Caki2 (cell line): Measurements from ENCODE around the gene SYCE3. TPM values are rescaled to one million over a fixed set of nuclear protein-coding genes. Genes with fewer than 3 reads are reported as not detected.
"Not testable (repeated sequence)": the region's sequence is repeated elsewhere in the genome, so short reads cannot be mapped to it uniquely, and the experiment has no call there.

Source experiments
- DNase-seq: peaks from one replicate; pipeline ENCODE4 v3.0.0-alpha.2; 2015; ENCODE audit warnings: low read depth
- in situ Hi-C: cut with HindIII; loops from 2 replicates; pipeline ENCODE4 v1.10.0; 2016; ENCODE audit warnings: low sequenced_read_pairs, low pct_unique_long_range_greater_than_20kb, mixed read lengths
- total RNA-seq: library from RNA; depleted of rRNA; stranded (reverse); fragments of >200 nt; shearing (Covaris generic); gene quantifications from 2 replicates; pipeline ENCODE4 v1.2.3, GENCODE V29; 2014; ENCODE audit warnings: low replicate concordance; rRNA removed

Gene SYCE3, protein sequence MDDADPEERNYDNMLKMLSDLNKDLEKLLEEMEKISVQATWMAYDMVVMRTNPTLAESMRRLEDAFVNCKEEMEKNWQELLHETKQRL
- total RNA-seq: not detected in 2 replicates

DNA sequence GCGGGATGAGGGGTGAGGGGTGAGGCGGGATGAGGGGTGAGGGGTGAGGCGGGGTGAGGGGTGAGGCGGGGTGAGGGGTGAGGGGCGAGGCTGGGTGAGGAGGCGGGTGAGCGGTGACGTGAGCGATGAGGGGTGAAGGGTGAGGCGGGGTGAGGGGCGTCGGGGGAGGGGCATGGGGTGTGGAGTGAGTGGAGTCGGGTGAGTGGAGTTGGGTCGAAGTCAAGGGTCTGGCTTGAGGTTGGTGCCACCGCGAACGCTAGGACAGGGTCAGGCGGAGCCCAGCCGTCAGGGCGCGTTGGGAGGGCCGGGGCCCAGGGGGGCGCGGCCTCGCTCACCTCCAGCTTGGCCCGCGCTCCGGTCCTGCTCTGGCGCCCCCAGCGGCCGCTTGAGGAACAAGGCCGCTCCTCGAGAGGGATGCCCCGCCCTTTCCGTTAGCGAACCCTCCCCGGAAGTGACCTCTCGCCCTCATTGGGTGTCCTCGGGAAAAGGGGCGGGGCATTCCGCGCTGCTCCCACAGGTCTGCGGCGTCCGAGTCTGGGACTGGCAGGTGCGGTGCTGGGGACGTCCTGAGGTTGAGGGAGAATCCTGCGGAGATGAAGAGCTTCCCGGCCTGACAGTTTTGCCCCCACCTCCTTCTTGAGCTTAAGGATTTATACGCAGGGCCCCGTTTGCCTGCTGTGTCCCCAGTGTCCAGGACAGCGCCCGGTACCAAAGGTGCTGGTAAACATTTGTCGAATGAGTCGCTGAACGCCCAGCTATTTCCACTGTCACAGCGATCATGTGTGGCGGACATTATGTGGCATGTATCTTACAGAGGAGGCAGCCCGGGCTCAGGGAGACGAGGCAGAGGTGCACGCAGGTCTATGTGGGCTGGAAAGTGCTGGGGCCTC, at the start of gene SYCE3:
TSS of gene SYCE3 (minus strand) at position 397 of the 890 bp plus-strand sequence. CDS start 6,514 bp downstream, outside the sequence.
- peak; percentile 97 for DNase-seq
- in situ Hi-C loops: no loop called here

DNA sequence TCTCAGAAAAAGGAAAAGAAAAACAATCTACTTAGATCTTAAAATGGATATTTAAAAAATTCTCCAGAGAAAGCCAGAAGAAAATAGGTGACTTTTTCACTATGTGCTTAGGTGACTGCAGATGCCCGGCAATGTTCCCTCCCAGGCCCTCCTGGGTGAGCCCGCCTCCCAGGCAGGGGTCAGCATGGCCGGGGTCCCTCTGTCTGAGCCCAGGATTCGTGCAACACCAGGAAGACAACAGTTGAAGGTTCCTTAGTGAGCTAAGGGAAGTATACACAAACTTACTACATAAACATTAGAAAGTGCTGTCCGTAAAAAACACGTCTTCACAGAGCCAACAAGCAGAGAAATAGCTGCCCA, 49.4 kb upstream of the SYCE3 start:
- no peak for DNase-seq
- in situ Hi-C loops: no loop called here

DNA sequence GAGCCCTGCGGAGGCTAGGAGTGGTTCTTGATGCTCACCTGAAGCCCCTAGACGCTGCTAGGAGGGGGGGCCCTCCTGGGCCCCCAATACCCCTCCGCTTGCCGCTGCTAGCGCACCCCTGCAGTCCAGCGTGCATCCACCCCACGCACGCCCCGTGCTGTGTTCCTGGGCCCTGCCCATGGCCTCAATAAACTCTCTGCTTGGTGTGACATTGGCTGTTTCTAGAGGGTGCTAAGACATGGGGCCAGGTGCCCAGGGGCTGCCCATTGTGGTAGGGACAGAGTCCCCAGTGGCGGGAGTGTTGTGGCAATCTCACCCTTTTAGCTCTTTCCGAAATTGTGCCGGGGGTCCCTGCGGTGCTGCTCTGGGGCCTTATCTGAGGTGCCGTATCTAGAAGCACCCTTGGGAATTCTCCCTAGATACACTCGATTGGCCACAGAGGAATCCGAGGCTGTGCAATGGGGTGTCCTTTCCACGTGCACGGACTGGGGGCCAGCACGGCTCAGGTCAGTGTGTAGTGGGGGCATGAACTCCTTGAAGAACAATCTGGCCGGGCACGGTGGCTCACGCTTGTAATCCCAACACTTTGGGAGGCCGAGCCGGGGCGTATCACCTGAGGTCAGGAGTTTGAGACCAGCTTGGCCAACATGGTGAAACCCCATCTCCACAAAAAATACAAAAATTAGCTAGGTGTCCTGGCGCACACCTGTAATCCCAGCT, 48.8 kb upstream of the SYCE3 start:
- in situ Hi-C loops: no loop called here
- no peak for DNase-seq

GRCh38 chr22:50610581-50610980, 47.9 kb upstream of the SYCE3 start:
- in situ Hi-C loops: no loop called here
- no peak for DNase-seq

DNA sequence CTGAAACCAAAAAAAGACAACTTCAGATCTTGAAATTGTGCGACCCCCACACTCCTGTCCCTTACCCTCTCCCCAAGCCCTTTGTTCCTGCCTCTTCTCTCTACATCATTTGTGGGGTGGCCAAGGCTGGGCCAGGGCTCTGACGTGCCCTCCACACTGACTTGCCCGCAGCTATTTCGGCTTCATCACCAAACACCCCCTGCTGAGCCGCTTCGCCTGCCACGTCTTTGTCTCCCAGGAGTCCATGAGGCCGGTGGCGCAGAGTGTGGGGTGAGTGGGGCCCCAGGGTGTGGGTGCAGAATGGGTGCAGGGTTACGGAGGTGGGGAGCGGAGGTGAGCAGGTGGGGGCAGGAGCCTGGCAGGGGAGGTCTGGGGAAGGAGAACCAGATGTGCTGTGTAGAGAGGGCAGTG, 47.3 kb upstream of the SYCE3 start:
- DNase-seq: no peak
- in situ Hi-C loops: no loop called here

GRCh38 chr22:50609599-50609998, 46.9 kb upstream of the SYCE3 start:
- in situ Hi-C loops: no loop called here
- no peak for DNase-seq

GRCh38 chr22:50608996-50609395, 46.3 kb upstream of the SYCE3 start:
- DNase-seq: no peak
- in situ Hi-C loops: no loop called here

- DNase-seq, in situ Hi-C loops: not testable (repeated sequence)
Measured at GRCh38 chr22:50608058-50608840, 45.5 kb upstream of the SYCE3 start.

DNA sequence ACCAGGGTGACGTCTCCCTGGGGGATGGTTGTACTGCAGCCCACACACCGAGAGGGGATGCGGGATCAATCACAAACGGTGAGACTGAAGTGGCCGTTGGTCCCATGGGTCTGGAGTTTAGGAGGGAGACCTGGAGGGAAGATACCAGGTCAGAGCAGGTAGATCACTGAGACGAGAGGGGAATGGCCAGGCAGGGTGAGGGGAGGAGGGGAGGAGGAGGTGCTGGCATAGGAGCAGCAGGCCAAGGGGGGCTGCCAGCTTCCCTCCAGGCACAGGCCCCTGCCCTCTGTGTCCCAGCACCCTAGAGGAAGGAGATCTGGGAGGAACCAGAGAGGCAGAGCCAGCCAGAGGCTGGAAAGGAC, 44.9 kb upstream of the SYCE3 start:
- no peak for DNase-seq
- in situ Hi-C loops: no loop called here

DNA sequence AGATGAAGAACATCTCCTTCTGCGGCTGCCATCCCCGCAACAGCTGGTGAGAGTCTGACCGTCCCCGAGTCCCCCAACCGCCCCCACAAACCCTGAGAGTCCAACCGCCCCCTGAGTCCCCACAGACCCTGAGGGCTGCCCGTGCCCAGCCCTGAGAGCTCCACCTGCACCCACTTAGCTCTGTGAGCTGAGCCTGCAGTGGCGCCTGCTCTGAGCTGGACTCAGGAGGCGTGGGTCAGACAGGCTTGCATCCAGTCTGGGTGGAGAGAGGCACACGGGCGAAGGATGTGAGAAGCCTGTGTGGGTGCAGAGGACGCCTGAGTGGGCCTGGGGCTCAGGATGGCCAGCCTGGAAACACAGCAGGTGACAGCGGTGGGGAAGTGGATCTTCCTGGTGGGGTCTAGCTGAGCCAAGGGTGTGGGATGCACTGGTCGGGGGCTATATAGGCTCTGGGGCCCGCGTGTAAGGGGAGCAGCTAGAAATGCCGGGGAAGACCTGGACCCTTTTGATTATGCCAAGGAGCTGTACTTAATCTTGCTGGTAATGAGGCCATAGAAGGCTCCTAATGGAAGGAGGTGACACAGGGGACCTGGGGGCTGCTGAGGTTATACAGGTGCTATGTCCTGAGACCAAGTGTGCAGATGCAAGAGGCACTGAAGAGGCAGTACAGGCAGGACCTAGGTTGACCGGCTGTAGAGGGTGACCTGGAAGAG, 44.4 kb upstream of the SYCE3 start:
- in situ Hi-C loops: no loop called here
- no peak for DNase-seq

- DNase-seq: no peak
- in situ Hi-C loops: no loop called here
Measured at GRCh38 chr22:50606165-50606945, 43.6 kb upstream of the SYCE3 start.

GRCh38 chr22:50605613-50606074, 42.9 kb upstream of the SYCE3 start:
- in situ Hi-C loops: no loop called here
- DNase-seq: no peak

GRCh38 chr22:50605002-50605612, 42.4 kb upstream of the SYCE3 start:
- in situ Hi-C loops: no loop called here

DNA sequence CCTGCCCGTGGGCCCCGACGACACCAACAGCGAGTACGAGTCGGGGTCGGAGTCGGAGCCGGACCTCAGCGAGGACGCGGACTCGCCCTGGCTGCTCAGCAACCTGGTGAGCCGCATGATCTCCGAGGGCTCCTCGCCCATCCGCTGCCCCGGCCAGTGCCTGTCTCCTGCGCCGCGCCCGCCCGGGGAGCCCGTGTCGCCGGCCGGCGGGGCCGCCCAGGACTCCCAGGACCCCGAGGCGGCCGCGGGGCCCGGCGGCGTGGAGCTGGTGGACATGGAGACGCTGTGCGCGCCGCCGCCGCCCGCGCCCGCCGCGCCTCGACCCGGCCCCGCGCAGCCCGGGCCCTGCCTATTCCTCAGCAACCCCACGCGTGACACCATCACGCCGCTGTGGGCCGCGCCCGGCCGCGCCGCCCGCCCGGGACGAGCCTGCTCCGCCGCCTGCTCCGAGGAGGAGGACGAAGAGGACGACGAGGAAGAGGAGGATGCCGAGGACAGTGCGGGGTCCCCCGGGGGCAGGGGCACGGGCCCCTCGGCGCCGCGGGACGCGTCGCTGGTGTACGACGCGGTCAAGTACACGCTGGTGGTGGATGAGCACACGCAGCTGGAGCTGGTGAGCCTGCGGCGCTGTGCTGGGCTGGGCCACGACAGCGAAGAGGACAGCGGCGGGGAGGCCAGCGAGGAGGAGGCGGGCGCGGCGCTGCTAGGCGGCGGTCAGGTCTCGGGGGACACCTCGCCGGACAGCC, 41.7 kb upstream of the SYCE3 start:
- DNase-seq: no peak
- in situ Hi-C loops: no loop called here

More at GRCh38 chr22:50605002-50605612, 42.4 kb upstream of the SYCE3 start:
- no peak for DNase-seq

DNA sequence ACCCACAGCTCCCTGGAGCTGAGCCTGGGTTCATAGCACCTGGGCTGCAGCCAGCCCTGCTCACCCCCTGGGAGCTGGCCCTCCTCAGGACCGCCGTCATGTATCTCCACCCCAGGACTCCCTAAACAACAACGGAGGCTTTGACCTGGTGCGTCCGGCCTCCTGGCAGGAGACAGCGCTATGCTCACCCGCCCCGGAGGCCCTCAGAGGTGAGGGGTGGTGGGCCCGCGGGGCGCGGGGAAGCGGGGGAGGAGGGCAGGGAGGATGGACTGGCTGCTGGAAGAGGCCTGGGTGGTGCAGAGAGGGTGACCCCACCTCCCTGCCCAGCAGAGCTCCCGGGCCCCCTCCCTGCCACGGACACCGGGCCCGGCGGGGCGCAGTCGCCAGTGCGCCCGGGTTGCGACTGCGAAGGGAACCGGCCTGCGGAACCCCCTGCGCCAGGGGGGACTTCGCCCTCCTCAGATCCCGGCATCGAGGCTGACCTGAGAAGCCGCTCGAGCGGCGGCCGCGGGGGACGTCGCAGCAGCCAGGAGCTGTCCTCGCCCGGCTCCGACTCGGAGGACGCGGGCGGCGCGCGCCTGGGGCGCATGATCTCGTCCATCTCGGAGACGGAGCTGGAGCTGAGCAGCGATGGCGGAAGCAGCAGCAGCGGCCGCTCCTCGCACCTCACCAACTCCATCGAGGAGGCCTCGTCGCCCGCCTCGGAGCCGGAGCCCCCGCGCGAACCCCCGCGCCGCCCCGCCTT, 41.0 kb upstream of the SYCE3 start:
- in situ Hi-C loops: no loop called here
- no peak for DNase-seq

DNA sequence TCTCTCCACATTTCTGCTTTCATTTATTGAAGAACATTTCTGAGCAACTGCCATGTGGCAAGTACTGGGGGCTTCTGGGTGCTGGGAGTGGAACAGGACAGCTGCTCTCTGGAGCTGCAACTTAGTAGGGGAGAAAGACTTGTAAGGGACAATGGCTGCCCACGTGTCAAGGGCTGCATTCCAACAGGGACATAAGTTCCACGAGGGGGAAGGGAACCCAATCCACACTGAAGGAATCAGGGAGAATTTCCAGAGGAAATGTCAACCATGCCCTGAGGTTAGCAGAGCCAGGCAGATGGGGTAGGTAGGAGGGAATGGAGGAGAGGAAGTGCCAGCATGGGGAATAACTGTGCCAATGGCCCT, 39.6 kb upstream of the SYCE3 start:
- DNase-seq: no peak
- in situ Hi-C loops: no loop called here
